HG03342 (cell line): ENCODE results near the gene PRTFDC1.

ENCODE experiments used
- ATAC-seq: cut with Tn5 transposase; IDR thresholded peaks from one replicate; pipeline ENCODE4 v1.9.1; 2021; ENCODE audit warnings: mild to moderate bottlenecking, moderate library complexity; ENCODE audit not compliant: unreplicated experiment

Gene PRTFDC1

DNA sequence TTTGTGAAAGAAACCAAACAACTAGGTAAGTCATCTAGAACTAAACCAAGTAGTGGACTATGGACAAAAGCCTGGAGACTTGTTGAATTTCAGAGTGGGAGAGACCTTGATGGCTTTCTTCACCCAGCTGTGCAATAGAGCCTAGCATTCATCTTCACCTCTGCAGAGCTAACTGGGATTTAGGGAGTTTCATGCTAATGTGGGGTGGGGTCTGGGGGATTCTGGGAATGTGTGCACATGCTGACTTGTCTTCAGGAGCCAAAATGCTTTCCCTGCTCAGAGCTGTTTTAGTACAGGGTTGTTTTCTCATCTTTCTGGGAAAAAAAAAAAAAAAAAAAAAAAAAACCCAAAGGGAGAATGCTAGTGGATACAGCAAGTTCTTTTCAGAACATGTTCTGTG, 147.4 kb downstream of the PRTFDC1 start:
- ATAC-seq: no peak

DNA sequence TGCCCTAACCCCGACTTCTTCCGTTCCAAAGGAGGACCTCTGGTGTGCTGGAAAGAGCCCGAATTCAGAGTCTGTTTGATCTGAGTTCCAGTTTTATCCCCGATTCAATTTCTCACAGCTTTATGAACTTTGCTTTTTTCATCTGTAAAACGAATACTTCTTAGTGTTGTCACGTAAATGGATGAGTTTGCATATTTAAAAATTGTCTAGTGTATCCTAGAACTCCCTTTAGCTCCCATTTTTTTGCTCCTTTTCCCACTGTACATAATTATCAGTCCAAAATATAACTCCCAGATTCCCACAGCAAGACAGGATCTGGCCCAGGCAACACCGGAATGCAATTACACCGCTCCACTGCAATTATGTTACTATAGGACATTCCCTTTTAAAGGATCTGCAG, 148.0 kb downstream of the PRTFDC1 start:
- no peak for ATAC-seq

DNA sequence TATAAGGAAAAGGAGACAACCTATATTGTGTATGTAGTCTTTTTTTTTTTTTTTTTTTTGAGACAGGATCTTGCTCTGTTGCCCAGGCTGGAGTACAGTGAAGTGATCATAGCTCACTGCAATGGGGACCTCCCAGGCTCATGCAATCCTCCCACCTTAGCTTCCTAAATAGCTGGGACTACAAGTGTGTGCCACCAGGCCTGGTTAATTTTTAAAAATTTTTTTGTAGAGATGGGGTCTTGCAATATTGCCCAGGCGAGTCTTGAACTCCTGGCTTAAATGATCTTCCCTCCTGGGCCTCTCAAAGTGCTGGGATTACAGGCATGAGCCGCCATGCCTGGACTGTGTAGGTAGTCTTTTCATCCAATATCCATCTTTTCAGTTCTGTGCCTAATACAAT, 150.0 kb downstream of the PRTFDC1 start:
- ATAC-seq: no peak

DNA sequence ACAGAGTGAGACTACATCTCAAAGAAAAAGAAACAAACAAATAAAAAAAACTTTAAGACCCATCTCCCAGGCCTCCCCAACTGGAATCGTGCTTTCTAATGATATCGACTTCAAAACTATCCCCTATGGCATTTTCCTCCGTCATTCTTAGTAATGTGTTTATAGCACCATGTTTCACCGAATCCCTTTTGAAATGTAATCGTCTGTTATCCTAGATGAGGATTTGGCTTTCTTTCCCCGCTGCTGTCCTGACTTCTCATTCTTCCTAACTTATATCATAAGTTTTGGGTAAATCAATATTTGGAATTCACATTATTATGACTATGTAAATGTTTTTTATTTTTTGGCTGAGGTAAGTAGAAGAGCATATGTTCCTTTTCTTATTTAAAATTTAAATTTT, 151.5 kb downstream of the PRTFDC1 start:
- no peak for ATAC-seq
